Heart right ventricle (tissue), 16 donors: Measurements from ENCODE around the gene SMIM12. TPM values are rescaled to one million over a fixed set of nuclear protein-coding genes. Genes with fewer than 3 reads are reported as not detected.

Experiments
- ATAC-seq, 8 donors: fragments of 200-7000 bp; cut with Tn5 transposase; one replicate each; pipeline ENCODE4 v1.9.1; 2020; ENCODE audit warnings: mild to moderate bottlenecking in 8 of 8, moderate library complexity in 8 of 8, moderate number of reproducible peaks in 1 of 8
- DNase-seq, 2 donors: peaks; one replicate each; pipeline ENCODE4 v3.0.0-alpha.2; 2020
- H3K27ac ChIP-seq, 10 donors: fragments of 200-600 bp; sonication (generic) in 2 of 10; one replicate each; pipeline versions ENCODE4 v1.5.0 to v1.8.0; 2020 to 2022; ENCODE audit warnings: mild to moderate bottlenecking in 3 of 10
- H3K27me3 ChIP-seq, 7 donors: fragments of 200-600 bp; one replicate each; pipeline ENCODE4 v1.8.0; 2021 to 2022; ENCODE audit warnings: mild to moderate bottlenecking in 2 of 7
- H3K36me3 ChIP-seq, 9 donors: fragments of 200-600 bp; sonication (generic) in 1 of 9; one replicate each; pipeline versions ENCODE4 v1.5.0 to v1.8.0; 2020 to 2022; ENCODE audit warnings: mild to moderate bottlenecking in 2 of 9
- H3K4me1 ChIP-seq, 9 donors: fragments of 200-600 bp; sonication (generic) in 1 of 9; one replicate each; pipeline versions ENCODE4 v1.5.0 to v1.8.0; 2020 to 2022; ENCODE audit warnings: mild to moderate bottlenecking in 4 of 9
- H3K4me3 ChIP-seq, 10 donors: fragments of 200-600 bp; sonication (generic) in 2 of 10; one replicate each; pipeline versions ENCODE4 v1.5.0 to v1.8.0; 2020 to 2022; ENCODE audit warnings: mild to moderate bottlenecking in 7 of 10, moderate library complexity in 2 of 10
- H3K9me3 ChIP-seq, 11 donors: fragments of 200-600 bp in 10 of 11; sonication (generic) in 2 of 11; one replicate each; pipeline versions ENCODE4 v1.5.0 to v1.8.0; 2013 to 2022; ENCODE audit warnings: mild to moderate bottlenecking in 2 of 11, control low read depth in 1 of 11, moderate library complexity in 1 of 11
- CTCF ChIP-seq, 9 donors: fragments of 200-600 bp; sonication (generic) in 2 of 9; IDR thresholded peaks; one replicate each; pipeline versions ENCODE4 v1.5.0 to v1.8.0; 2021 to 2022; ENCODE audit warnings: antibody characterized with exemption in 9 of 9, mild to moderate bottlenecking in 5 of 9, moderate library complexity in 1 of 9
- WGBS, 2 donors: extraction: QIAGEN DNeasy Blood & Tissue Kit; methylation state at CpG; one replicate each; pipeline ENCODE4 v1.1.7; 2013; ENCODE audit warnings: inconsistent platforms in 1 of 2; 5-methylcytosine and 5-hydroxymethylcytosine counted together
- intact Hi-C, 10 donors: fragments of 100-400 bp; cut with DNase I; formaldehyde crosslinking; loops; one replicate each; pipeline versions ENCODE4 v1.11.1 to v1.14.2; 2022
- polyA plus RNA-seq, 2 donors: library from polyadenylated mRNA; stranded (reverse); fragments of 200-250 nt; gene quantifications; one replicate each; pipeline ENCODE4 v1.2.3, GENCODE V29; 2013
- total RNA-seq, 10 donors: library from RNA; stranded (reverse); fragmentation: NEBNext Ultra II Directional in 3 of 10; extraction: Animal tissue kit (Norgen Biotek cat#: 25700) in 3 of 10; gene quantifications; one replicate each; pipeline versions ENCODE4 v1.2.1 to v1.2.4, GENCODE V29; 2021 to 2023
- donor health status: Arrhythmogenic right ventricular cardiomyopathy.
- donor health status: ischemic (EF 13 %, LVEDD 7.1; RV severe dilation, severe dysfunction).
- donor health status: healthy with polysubstance abuse.
- donor health status: DM: no; HTN: yes; CAD: no.
- donor health status: DM: no; HTN: no; CAD: no.
- donor health status: ischemic (EF 25% LVEDD 6.9; RV normal size, moderate dysfunction).
- donor health status: ischemic (EF 25% LVEDD 5.7; RV mildly dilated, moderate dysfunction).
- donor health status: healthy.
- donor health status: DM: yes; HTN: yes; CAD: no.
- donor health status: Ischemic cardiomyopathy.
- donor health status: ischemic (EF 35%, LVEDD 5.7; RV mildly dilated, moderate dysfunction).
- donor health status: nonischemic (EF 11% LVEDD 7.7; RV severe dilation, severe dysfunction).
- donor health status: DM: yes; HTN: yes; CAD: no.
- donor health status: PGD.
- donor health status: ischemic (EF 29% LVEDD 5.4; RV normal size, mild dysfunction).
- donor health status: nonischemic (EF 23%, LVEDD 6.1; RV moderate dilation, normal function).

The SMIM12 gene
- total and polyA plus RNA-seq, 12 donors, result 9.7 to 78.1 (median 43.7) TPM

- intact Hi-C loops, result no loop called here
- Histone ChIP-seq H3K4me3 (no peak overlapping the region), H3K27me3 (no peaks in the 10 kb centered on the region), H3K27ac (no peak overlapping the region), H3K36me3 (peaks cover 0 to 7% (median 0%) of the 10 kb centered on the region in 9 donors), H3K9me3 (peaks cover 0 to 13% (median 0%) of the 10 kb centered on the region in 11 donors), H3K4me1 (peaks cover 0 to 12% (median 6%) of the 10 kb centered on the region in 9 donors)
- 86% methylated on average over 9 of the region's 9 CpGs for WGBS, 2 donors
- DNase-seq, result no peak
- ATAC-seq, result peak in 1 of 8 donors; percentile 12
- no peak for TF ChIP-seq CTCF (IDR thresholded peaks at IDR 0.05)
These were observed 51.3 kb downstream of the SMIM12 start for GRCh38 chr1:34808051-34808810.

DNA sequence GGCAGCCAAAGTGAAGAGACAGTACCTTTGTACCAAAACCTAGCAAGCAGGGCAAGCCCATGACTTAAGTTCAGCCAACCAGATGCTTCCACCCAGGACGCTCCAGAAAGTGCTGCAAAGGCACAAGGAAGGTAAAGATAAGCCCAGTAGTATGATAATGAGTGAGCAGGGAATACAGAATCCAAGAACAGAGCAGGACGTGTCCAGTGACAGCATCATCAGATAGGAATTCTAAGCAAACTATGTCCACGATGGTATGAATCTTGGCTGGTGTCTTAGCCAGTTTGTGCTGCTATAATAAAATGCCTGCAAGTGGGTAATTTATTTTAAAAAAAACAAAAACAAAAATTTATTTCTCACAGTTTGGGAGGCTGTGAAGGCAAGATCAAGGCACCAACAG lies 53.2 kb downstream of the SMIM12 start:
- no peak overlapping the region for H3K4me3 ChIP-seq
- H3K27me3 ChIP-seq, result no peaks in the 10 kb centered on the region
- DNase-seq, result no peak
- ATAC-seq, result peak in 2 of 8 donors; percentile 26 to 31
- peaks cover 0 to 14% (median 0%) of the 10 kb centered on the region in 11 donors for H3K9me3 ChIP-seq
- intact Hi-C loops, result no loop called here
- TF ChIP-seq CTCF (IDR thresholded peaks at IDR 0.05), result no peak
- peaks cover 0 to 7% (median 0%) of the 10 kb centered on the region in 9 donors for H3K36me3 ChIP-seq
- WGBS, 2 donors, result 61 to 69% methylated on average over 3 of the region's 3 CpGs
- H3K27ac ChIP-seq, result no peak overlapping the region
- peaks cover 0 to 12% (median 6%) of the 10 kb centered on the region in 9 donors for H3K4me1 ChIP-seq

DNA sequence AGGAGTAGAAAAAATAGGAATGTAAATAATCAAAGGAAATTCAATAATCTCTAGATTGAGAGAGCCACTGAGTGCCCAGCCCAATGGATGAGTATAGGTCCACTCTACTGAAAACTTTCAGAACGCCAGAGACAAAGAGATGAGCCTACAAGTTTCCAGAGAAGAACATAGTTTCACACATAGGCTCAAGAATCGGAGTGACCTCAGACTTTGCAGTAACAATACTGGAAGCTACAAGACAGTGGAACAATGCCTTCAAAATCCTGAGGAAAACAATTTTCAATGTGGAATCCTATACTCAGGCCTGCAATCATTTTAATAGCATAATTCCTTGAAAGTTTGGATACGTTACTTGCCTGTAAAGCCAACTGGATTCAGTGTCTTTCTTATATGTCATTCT lies 55.8 kb downstream of the SMIM12 start:
- TF ChIP-seq CTCF (IDR thresholded peaks at IDR 0.05), result no peak
- WGBS, 2 donors, result 96 to 98% methylated on average over 3 of the region's 3 CpGs
- DNase-seq, result no peak
- ATAC-seq, result no peak
- Histone ChIP-seq H3K27ac (no peak overlapping the region), H3K36me3 (peaks cover 0 to 1% (median 0%) of the 10 kb centered on the region in 9 donors), H3K27me3 (no peaks in the 10 kb centered on the region), H3K9me3 (peaks cover 0 to 14% (median 0%) of the 10 kb centered on the region in 11 donors), H3K4me3 (no peak overlapping the region), H3K4me1 (peaks cover 0 to 31% (median 11%) of the 10 kb centered on the region in 9 donors)
- intact Hi-C loops, result no loop called here

Other genes starting within 250 kb of the SMIM12 start
- gene GJB5, start 104.7 kb downstream of the SMIM12 start, total RNA-seq, result not detected
- not detected for gene GJB5, start 104.7 kb downstream of the SMIM12 start, polyA plus RNA-seq
- not detected for gene GJB4, start 100.0 kb downstream of the SMIM12 start, total RNA-seq
- gene GJB4, start 100.0 kb downstream of the SMIM12 start, polyA plus RNA-seq, result not detected
- gene GJB3, start 78.5 kb downstream of the SMIM12 start, total RNA-seq, result not detected
- gene GJB3, start 78.5 kb downstream of the SMIM12 start, polyA plus RNA-seq, result not detected
- gene GJA4, start 66.8 kb downstream of the SMIM12 start, total RNA-seq, result 10 to 100 TPM in 9 of 10 donors, 1 to 10 TPM in 1; 9.0 to 37.8 (median 22.7) TPM
- gene GJA4, start 66.8 kb downstream of the SMIM12 start, polyA plus RNA-seq, result 10 to 100 TPM; 20.3 to 50.1 TPM
- gene DLGAP3, start 69.9 kb upstream of the SMIM12 start, total RNA-seq, result under 1 TPM in 4 of 10 donors, not detected in 6; 0.11 to 0.35 (median 0.15) TPM
- under 1 TPM; 0.07 to 0.10 TPM for gene DLGAP3, start 69.9 kb upstream of the SMIM12 start, polyA plus RNA-seq
- gene TMEM35B, start 125.6 kb upstream of the SMIM12 start, total RNA-seq, result 10 to 100 TPM in 1 of 10 donors, 1 to 10 TPM in 9; 4.9 to 13.1 (median 6.6) TPM
- gene TMEM35B, start 125.6 kb upstream of the SMIM12 start, polyA plus RNA-seq, result 10 to 100 TPM; 13.3 to 26.7 TPM
- gene ZMYM6, start 172.2 kb upstream of the SMIM12 start, total RNA-seq, result 10 to 100 TPM; 10.7 to 21.2 (median 15.5) TPM
- 10 to 100 TPM in 1 of 2 donors, 1 to 10 TPM in 1; 6.0 to 20.5 TPM for gene ZMYM6, start 172.2 kb upstream of the SMIM12 start, polyA plus RNA-seq
- gene ZMYM1, start 219.6 kb upstream of the SMIM12 start, total RNA-seq, result 10 to 100 TPM in 1 of 10 donors, 1 to 10 TPM in 9; 4.2 to 11.0 (median 7.3) TPM
- 1 to 10 TPM; 1.2 to 7.7 TPM for gene ZMYM1, start 219.6 kb upstream of the SMIM12 start, polyA plus RNA-seq